Activated naive CD4-positive, alpha-beta T cell treated with Interleukin-2 at 50 U/mL for 16 hours (primary cell): ENCODE data around the gene CEACAM5.

Experiments used
- DNase-seq: peaks from one replicate; pipeline ENCODE4 v3.0.0-alpha.2; 2020

Gene CEACAM5

DNA sequence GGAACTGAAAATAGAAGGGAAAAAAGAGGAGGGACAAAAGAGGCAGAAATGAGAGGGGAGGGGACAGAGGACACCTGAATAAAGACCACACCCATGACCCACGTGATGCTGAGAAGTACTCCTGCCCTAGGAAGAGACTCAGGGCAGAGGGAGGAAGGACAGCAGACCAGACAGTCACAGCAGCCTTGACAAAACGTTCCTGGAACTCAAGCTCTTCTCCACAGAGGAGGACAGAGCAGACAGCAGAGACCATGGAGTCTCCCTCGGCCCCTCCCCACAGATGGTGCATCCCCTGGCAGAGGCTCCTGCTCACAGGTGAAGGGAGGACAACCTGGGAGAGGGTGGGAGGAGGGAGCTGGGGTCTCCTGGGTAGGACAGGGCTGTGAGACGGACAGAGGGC, at the start of gene CEACAM5:
TSS of gene CEACAM5 (plus strand) at position 146 of the 400 bp plus-strand sequence. CDS start at position 252, 106 bp downstream.
- DNase-seq, result no peak

DNA sequence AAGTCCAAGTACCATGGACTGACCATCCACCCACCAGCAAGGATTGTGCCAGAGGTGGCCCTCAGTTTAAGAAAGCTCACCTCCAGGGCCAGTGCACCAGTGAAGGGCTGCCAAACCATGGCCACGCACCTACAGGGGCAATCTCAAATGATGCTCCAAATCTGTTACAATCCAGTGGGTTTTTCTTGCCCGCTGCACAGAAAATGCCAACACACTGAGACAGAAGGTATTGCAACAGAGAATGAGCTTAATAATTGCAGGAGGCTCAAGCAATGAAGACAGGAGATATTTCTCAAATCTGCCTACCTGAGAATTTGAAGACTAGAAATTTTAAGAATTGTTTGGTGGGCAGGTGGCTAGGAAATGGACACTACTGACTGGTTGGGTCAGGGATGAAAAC, 42.4 kb upstream of the CEACAM5 start:
- DNase-seq, result no peak

DNA sequence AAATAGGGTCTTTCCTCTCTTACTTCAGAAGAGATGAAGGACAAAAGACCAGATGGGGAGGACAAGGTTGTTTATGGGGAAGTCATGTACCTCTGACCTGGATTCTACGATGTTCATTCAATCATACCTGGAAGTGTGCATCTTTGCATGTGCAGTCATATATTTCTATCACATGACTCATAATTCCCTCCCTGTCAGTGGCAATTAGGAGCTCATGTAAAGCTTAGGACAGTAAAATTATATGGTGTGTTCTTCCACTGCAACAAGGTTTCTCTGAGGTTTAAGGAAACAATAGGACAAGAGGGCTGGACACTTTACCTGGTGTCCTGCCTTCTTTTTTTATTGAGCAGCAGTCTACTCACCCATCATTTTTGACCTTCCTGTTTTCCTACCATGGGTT, 40.1 kb upstream of the CEACAM5 start:
- DNase-seq, result no peak

- no peak for DNase-seq
Observed at GRCh38 chr19:41670755-41671154, 37.7 kb upstream of the CEACAM5 start.

GRCh38 chr19:41671486-41671885, 36.9 kb upstream of the CEACAM5 start:
- DNase-seq, result no peak

DNA sequence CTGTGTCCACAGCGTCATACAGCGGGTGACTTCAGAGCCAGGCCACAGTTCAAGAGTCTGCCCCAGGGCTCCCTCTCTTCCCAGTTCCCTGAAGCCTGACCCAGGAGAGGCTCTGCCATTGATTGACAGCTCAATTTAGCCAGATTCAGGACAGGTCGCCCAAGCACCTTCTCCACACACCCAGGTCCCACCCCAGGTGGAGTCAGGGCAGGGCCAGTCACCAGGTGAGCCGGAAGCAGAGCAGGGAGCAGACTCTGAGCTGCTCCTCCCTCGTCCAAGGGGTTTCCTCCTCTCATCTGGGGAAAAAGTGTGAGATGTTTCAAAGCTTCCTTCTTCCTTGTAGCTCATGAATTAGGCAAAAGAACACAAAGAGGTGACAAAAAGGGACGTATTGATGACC, 26.0 kb upstream of the CEACAM5 start:
- no peak for DNase-seq

DNA sequence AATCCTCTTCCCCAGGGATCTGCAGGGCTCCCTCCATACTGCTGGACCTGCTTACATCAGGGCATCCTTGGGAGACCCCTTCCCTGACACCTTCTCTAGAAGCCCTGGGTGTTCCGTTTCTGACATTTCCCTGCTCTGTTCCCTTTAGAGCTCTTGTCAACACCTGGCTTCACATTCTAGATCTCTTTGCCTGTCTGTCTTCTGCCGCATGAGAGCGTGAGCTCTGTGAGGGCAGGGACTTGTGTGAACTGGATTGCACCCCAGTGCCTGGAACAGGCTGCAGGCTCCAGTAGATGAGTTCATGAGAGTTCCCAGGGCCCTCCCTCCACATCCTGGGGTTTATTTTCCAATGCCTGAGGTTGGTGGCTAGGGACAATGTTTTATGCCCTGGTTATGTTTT, 21.0 kb upstream of the CEACAM5 start:
- no peak for DNase-seq

- DNase-seq, result no peak
Observed at GRCh38 chr19:41688098-41688497, 20.3 kb upstream of the CEACAM5 start, which contains the start of gene CEACAM7. CEACAM7 (minus strand) TSS chr19:41688270; CDS start chr19:41688165, 105 bp downstream.

- no peak for DNase-seq
Observed at GRCh38 chr19:41688687-41689086, 19.7 kb upstream of the CEACAM5 start.

DNA sequence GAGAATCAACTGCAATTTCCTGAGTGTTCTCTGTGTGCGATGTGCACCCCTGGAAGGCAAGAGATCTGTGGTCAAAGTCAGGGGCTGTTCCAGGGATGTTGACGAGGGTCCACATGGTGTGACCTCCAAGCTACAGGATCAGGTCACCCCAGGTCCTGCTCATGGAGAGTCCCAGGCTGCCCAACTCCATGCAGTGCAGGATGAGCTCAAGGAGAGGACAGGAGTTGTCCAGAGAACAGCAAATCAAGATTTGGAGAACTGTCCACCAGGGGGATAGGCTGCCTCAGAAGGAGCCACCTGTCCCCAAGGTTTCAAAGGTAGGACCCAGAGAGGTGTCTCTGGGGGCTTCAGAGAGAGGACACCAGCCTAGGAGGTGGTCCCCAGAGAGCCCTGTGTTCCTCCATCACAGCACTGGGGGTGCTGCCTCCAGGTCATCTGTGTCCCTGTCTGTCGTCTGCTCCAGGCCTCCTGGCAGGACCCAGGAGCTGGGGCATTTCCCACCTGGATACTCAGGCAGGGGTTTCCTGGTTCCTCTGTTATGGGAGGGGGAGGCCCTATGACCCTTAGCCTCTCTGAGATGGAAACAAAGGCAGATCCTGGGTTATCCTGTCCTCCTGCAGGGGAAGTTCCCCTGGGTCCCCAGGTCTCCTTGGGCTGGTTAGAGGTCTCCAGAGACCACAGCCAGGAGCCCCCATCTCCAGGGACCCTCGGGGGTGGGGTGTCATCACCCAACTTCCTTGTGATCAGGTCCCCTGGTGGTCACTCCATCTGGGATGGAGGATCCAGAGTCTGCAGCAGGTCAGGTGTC, 18.2 kb upstream of the CEACAM5 start:
- DNase-seq, result no peak

GRCh38 chr19:41690801-41691065, 17.7 kb upstream of the CEACAM5 start:
- DNase-seq, result no peak

DNA sequence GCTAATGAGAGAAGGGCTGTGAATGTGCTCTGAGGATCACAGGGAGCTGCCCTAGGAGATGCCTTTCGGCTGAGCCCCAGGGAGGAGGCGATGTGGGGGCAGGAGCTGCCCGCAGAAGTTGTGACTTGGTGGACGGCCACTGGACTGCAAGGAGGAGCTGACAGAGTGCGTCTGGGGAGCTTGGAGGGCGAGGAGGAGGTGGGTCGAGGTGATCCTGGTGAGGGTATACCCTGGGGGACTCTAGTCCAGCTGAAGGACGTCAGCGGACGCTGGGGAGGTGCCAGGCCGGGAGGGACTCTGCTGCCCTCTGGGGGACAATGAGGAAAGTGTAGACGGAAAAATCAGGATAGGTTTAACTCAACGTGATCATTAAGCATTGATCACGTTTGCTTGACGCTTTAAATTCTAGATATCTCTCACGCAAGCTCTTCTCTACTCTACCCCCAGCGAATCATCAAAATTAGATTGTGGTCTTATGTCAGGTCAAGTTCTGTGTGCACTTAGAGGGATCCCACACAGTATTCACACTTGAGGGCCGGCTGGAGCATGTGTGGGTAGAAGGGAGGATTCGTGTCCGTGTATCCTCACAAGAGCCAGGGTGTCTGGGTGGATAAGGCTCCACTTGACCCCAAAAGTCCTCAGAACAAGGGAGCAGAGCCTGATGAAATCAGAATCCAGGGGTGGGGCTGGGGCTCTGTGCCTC, 17.0 kb upstream of the CEACAM5 start:
- peak; percentile 12 for DNase-seq

GRCh38 chr19:41694196-41694595, 14.2 kb upstream of the CEACAM5 start:
- DNase-seq, result no peak

- no peak for DNase-seq
Observed at GRCh38 chr19:41694831-41695635, 13.4 kb upstream of the CEACAM5 start.

GRCh38 chr19:41695745-41696144, 12.7 kb upstream of the CEACAM5 start:
- no peak for DNase-seq

GRCh38 chr19:41696402-41697197, 11.8 kb upstream of the CEACAM5 start:
- no peak for DNase-seq

- no peak for DNase-seq
Observed at GRCh38 chr19:41697198-41697855, 11.1 kb upstream of the CEACAM5 start.

DNA sequence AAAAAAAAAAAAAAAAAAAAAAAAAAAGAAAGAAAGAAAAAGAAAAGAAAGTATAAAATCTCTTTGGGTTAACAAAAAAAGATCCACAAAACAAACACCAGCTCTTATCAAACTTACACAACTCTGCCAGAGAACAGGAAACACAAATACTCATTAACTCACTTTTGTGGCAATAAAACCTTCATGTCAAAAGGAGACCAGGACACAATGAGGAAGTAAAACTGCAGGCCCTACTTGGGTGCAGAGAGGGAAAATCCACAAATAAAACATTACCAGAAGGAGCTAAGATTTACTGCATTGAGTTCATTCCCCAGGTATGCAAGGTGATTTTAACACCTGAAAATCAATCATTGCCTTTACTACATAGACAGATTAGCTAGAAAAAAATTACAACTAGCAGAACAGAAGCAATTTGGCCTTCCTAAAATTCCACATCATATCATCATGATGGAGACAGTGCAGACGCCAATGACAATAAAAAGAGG, 9.6 kb upstream of the CEACAM5 start:
- no peak for DNase-seq

GRCh38 chr19:41699231-41699967, 9.0 kb upstream of the CEACAM5 start:
- DNase-seq, result no peak

GRCh38 chr19:41699968-41700323, 8.5 kb upstream of the CEACAM5 start:
- DNase-seq, result no peak
